Measurements from ENCODE around the gene NPRL2. TPM values are rescaled to one million over a fixed set of nuclear protein-coding genes. Genes with fewer than 3 reads are reported as not detected.

Gene NPRL2
- total RNA-seq = 10 to 100 TPM; 27.0 to 30.9 TPM

GRCh38 chr3:50350527-50351322 lies at the start of gene NPRL2, which contains the start of gene CYB561D2:
TSS of gene NPRL2 (minus strand) at chr3:50350775. CDS start at chr3:50350652, 123 bp downstream.
TSS of gene CYB561D2 (plus strand) at chr3:50350862. CDS start at chr3:50351434, 572 bp downstream.
- Histone ChIP-seq H3K4me3 (peak within 1 kb of the TSS; percentile 39 to 57), H3K27me3 (no peaks in the 10 kb centered on the region), H3K36me3 (replicated peaks in 1 of 2; ENCODE audit: insufficient read depth in 1 of 2, low read depth in 2 of 2) (peaks cover 13 to 14% of the 10 kb centered on the region in 2 donors), H3K4me1 (peaks cover 53% of the 10 kb centered on the region), H3K27ac (peak within 1 kb of the TSS; percentile 79 to 94 (median 90)), H3K9me3 (no peaks in the 10 kb centered on the region)
- intact Hi-C loops (cut with DNase I) = no loop called here
- TF ChIP-seq POLR2A (IDR thresholded peaks at IDR 0.05) (peak; percentile 90 to 97 (median 96)), CTCF (IDR thresholded peaks at IDR 0.05) (peak in 1 of 7 experiments; percentile 7)
- ATAC-seq (peak; percentile 95), DNase-seq (peak; percentile 97 to 98 (median 98))
- 0% methylated on average over 5 to 64 of the region's 64 CpGs for WGBS, 2 donors

GRCh38 chr3:50396502-50396901 lies 45.9 kb upstream of the NPRL2 start:
- Histone ChIP-seq H3K27me3 (no peaks in the 10 kb centered on the region), H3K36me3 (replicated peaks in 1 of 2; ENCODE audit: insufficient read depth in 1 of 2, low read depth in 2 of 2) (no peaks in the 10 kb centered on the region), H3K9me3 (no peaks in the 10 kb centered on the region), H3K27ac (no peak overlapping the region), H3K4me1 (no peaks in the 10 kb centered on the region), H3K4me3 (no peak overlapping the region)
- ATAC-seq (no peak), DNase-seq (no peak)
- TF ChIP-seq CTCF (IDR thresholded peaks at IDR 0.05) (no peak), POLR2A (IDR thresholded peaks at IDR 0.05) (no peak)
- 91 to 92% methylated on average over 9 to 10 of the region's 10 CpGs for WGBS, 2 donors
- intact Hi-C loops (cut with DNase I) = no loop called here

GRCh38 chr3:50395070-50395860 lies 44.7 kb upstream of the NPRL2 start:
- 77 to 85% methylated on average over 4 to 10 of the region's 10 CpGs for WGBS, 2 donors
- no peaks in the 10 kb centered on the region for H3K9me3 ChIP-seq
- H3K27me3 ChIP-seq = no peaks in the 10 kb centered on the region
- no peak overlapping the region for H3K27ac ChIP-seq
- H3K4me3 ChIP-seq = no peak overlapping the region
- ATAC-seq (no peak), DNase-seq (peak in 2 of 4 donors; percentile 19 to 78)
- intact Hi-C loops (cut with DNase I) = no loop called here
- TF ChIP-seq POLR2A (IDR thresholded peaks at IDR 0.05) (no peak), CTCF (IDR thresholded peaks at IDR 0.05) (no peak)
- H3K36me3 ChIP-seq (replicated peaks in 1 of 2; ENCODE audit: insufficient read depth in 1 of 2, low read depth in 2 of 2) = no peaks in the 10 kb centered on the region
- H3K4me1 ChIP-seq = peaks cover 11% of the 10 kb centered on the region

GRCh38 chr3:50393061-50393460 lies 42.5 kb upstream of the NPRL2 start:
- TF ChIP-seq CTCF (IDR thresholded peaks at IDR 0.05) (no peak), POLR2A (IDR thresholded peaks at IDR 0.05) (no peak)
- no peaks in the 10 kb centered on the region for H3K36me3 ChIP-seq (replicated peaks in 1 of 2; ENCODE audit: insufficient read depth in 1 of 2, low read depth in 2 of 2)
- no peaks in the 10 kb centered on the region for H3K9me3 ChIP-seq
- H3K4me3 ChIP-seq = no peak overlapping the region
- 71 to 85% methylated on average over 4 to 5 of the region's 5 CpGs for WGBS, 2 donors
- no peak overlapping the region for H3K27ac ChIP-seq
- peaks cover 19% of the 10 kb centered on the region for H3K4me1 ChIP-seq
- no peak for ATAC-seq
- H3K27me3 ChIP-seq = no peaks in the 10 kb centered on the region
- intact Hi-C loops (cut with DNase I) = no loop called here
- DNase-seq = no peak

Measured in body of pancreas (tissue), 4 donors.